Activated CD8-positive, alpha-beta T cell treated with anti-CD3 and anti-CD28 coated beads for 36 hours (primary cell): Measurements from ENCODE around the gene ACACB. TPM values are rescaled to one million over a fixed set of nuclear protein-coding genes. Genes with fewer than 3 reads are reported as not detected.
A peak's percentile ranks its signal among the peaks of the same experiment; 100 is the strongest.

ENCODE experiments used
- ATAC-seq: fragments of 200-7000 bp; cut with Tn5 transposase; one replicate; pipeline ENCODE4 v1.10.0; 2021; ENCODE audit warnings: mild to moderate bottlenecking, moderate library complexity
- CTCF ChIA-PET: fragments of 350-600 bp; sonication (Branson Sonifier 250); formaldehyde crosslinking; loops from one replicate; lab custom pipeline; 2021; ENCODE audit warnings: antibody characterized with exemption; lab: Charles Lee
- POLR2A ChIA-PET: fragments of 350-600 bp; sonication (Branson Sonifier 250); formaldehyde crosslinking; loops from one replicate; lab custom pipeline; 2021; ENCODE audit warnings: antibody characterized with exemption; lab: Charles Lee
- DNase-seq: peaks from one replicate; pipeline ENCODE4 v3.0.0-alpha.2; 2020
- H3K27ac Mint-ChIP-seq: one replicate; pipeline ENCODE4 v1.8.0; 2021; ENCODE audit warnings: mild to moderate bottlenecking, mixed read lengths
- H3K27me3 Mint-ChIP-seq: one replicate; pipeline ENCODE4 v1.8.0; 2021; ENCODE audit warnings: mixed read lengths
- H3K36me3 Mint-ChIP-seq: one replicate; pipeline ENCODE4 v1.8.0; 2021; ENCODE audit warnings: low read depth, mixed read lengths
- H3K4me1 Mint-ChIP-seq: one replicate; pipeline ENCODE4 v1.8.0; 2021; ENCODE audit warnings: low read depth, mixed read lengths
- H3K4me3 Mint-ChIP-seq: one replicate; pipeline ENCODE4 v1.8.0; 2021; ENCODE audit warnings: mild to moderate bottlenecking, moderate library complexity, mixed read lengths
- H3K9me3 Mint-ChIP-seq: one replicate; pipeline ENCODE4 v1.8.0; 2021; ENCODE audit warnings: mixed read lengths
- intact Hi-C: fragments of 100-400 bp; cut with micrococcal nuclease; formaldehyde crosslinking; loops from one replicate; pipeline ENCODE4 v1.10.0; 2022
- total RNA-seq, 2 experiments: library from RNA; stranded (reverse); gene quantifications; one replicate each; pipeline ENCODE4 v1.2.3, GENCODE V29; 2021
- TF ChIP-seq, protein P1 (sequence below): fragments of 200-600 bp; IDR thresholded peaks from one replicate; pipeline ENCODE4 v1.8.0; 2022; ENCODE audit warnings: antibody characterized with exemption, mild to moderate bottlenecking

Gene ACACB
- total RNA-seq, 2 experiments from 2014 or later = 8.7 to 11.2 TPM

DNA sequence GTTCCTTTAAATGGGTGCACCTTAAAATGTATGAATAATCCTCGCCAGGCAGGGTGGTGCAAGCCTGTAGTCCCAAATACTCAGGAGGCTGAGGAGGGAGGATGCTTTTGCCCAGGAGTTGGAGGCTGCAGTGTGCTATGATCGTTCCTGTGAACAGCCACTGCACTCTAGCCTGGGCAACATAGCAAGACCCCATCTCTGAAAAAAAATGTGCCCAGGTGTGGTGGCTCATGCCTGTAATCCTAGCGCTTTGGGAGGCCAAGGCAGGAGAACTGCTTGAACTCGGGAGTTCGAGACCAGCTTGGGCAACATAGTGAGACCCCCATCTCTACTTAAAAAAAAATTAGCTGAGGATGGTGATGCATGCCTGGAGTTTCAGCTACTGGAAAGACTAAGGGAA, 39.6 kb downstream of the ACACB start:
- POLR2A ChIA-PET = interaction anchor here (1.2 kb wide), 1 partner anchor 63 kb away, joined by 4 read pairs; no protein-coding TSS in a partner anchor
- CTCF ChIA-PET = interaction anchor here (1.3 to 2.9 kb wide), 2 partner anchors 21 to 44 kb away, joined by 4 to 11 read pairs; no protein-coding TSS in a partner anchor
- intact Hi-C loops = no loop called here

DNA sequence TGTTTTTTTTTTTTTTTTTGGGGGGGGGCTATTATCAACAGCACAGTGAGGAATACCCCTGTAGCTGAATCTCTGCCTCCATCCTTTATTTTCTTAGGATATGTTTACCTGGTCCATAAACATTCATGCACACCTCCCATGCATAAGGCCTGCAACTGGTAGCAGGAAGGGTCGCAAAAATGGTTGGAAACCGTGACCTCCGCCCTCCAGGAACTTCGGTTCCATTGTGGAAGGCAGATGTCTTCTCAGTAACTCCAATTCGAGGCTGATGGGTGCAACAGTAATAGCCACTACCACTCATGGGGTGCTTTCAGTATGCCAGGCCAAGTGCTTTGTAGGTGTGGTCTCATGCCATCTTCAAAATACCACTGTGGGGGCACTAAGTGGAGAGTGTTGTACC, 40.2 kb downstream of the ACACB start:
- Mint-ChIP-seq H3K9me3 (no peaks in the 10 kb centered on the region), H3K27me3 (no peaks in the 10 kb centered on the region), H3K27ac (no peak overlapping the region), H3K36me3 (no peaks in the 10 kb centered on the region), H3K4me3 (no peak overlapping the region), H3K4me1 (peaks cover 12% of the 10 kb centered on the region)
- ChIA-PET POLR2A (no interaction called here), CTCF (interaction anchor here (1.3 to 2.9 kb wide), 2 partner anchors 21 to 45 kb away, joined by 4 to 11 read pairs; no protein-coding TSS in a partner anchor)
- TF ChIP-seq, protein P1, sequence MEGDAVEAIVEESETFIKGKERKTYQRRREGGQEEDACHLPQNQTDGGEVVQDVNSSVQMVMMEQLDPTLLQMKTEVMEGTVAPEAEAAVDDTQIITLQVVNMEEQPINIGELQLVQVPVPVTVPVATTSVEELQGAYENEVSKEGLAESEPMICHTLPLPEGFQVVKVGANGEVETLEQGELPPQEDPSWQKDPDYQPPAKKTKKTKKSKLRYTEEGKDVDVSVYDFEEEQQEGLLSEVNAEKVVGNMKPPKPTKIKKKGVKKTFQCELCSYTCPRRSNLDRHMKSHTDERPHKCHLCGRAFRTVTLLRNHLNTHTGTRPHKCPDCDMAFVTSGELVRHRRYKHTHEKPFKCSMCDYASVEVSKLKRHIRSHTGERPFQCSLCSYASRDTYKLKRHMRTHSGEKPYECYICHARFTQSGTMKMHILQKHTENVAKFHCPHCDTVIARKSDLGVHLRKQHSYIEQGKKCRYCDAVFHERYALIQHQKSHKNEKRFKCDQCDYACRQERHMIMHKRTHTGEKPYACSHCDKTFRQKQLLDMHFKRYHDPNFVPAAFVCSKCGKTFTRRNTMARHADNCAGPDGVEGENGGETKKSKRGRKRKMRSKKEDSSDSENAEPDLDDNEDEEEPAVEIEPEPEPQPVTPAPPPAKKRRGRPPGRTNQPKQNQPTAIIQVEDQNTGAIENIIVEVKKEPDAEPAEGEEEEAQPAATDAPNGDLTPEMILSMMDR = no peak
- intact Hi-C loops = no loop called here
- no peak for ATAC-seq
- DNase-seq = no peak

More for the DNA sequence above, 39.6 kb downstream of the ACACB start:
- Mint-ChIP-seq H3K9me3 (no peaks in the 10 kb centered on the region), H3K27ac (no peak overlapping the region), H3K36me3 (no peaks in the 10 kb centered on the region), H3K4me3 (peak overlapping the region; percentile 84), H3K27me3 (no peaks in the 10 kb centered on the region), H3K4me1 (peaks cover 12% of the 10 kb centered on the region)
- TF ChIP-seq, protein P1 = no peak
- DNase-seq (no peak), ATAC-seq (no peak)

DNA sequence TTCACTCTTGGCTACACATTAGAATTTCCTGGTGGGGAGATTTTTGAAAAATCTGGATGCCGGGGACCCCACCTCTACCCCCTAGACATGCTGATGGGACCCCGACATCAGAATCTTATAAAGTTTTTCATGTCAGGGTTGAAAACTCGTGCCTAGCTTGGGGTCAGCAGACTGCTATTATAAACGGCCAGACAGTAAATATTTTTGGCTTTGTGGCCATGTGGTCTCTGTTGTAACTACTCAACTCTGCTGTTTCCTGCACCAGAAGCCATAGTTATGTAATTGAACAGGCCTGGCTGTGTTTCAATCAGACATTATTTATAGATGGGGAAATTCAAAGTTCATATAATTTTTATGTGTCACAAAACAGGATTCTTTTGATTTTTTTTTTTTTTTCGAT, 41.6 kb downstream of the ACACB start:
- Mint-ChIP-seq H3K9me3 (no peaks in the 10 kb centered on the region), H3K27me3 (no peaks in the 10 kb centered on the region), H3K4me3 (no peak overlapping the region), H3K27ac (no peak overlapping the region), H3K4me1 (peaks cover 12% of the 10 kb centered on the region), H3K36me3 (no peaks in the 10 kb centered on the region)
- ChIA-PET CTCF (no interaction called here), POLR2A (no interaction called here)
- TF ChIP-seq, protein P1 = no peak
- intact Hi-C loops = no loop called here
- no peak for DNase-seq
- no peak for ATAC-seq

DNA sequence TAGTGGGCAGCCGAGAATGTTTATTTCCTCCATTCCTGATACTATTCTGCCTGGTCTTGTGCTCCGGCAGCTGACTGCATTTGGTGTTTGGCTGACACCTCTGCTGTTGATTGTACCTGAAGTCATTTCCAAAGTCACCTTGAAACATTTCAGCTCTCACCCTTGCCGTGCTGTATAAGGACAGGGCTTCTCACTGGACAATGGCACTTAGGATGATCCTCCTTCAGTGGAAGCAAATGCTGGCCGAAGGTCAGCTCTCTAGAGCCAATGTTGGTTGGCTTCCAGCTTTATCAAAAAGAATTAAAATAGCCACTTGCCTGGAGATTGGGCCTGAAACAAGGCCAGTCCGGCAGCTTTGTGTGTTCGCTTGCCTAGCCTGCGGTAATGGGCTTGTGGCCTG, 44.0 kb downstream of the ACACB start:
- CTCF ChIA-PET = no interaction called here
- ATAC-seq (no peak), DNase-seq (no peak)
- POLR2A ChIA-PET = interaction anchor here (1.2 to 1.9 kb wide), 2 partner anchors 15 to 16 kb away, joined by 3 to 7 read pairs; no protein-coding TSS in a partner anchor
- Mint-ChIP-seq H3K4me3 (no peak overlapping the region), H3K27ac (no peak overlapping the region), H3K9me3 (no peaks in the 10 kb centered on the region), H3K27me3 (no peaks in the 10 kb centered on the region), H3K4me1 (peaks cover 4% of the 10 kb centered on the region), H3K36me3 (no peaks in the 10 kb centered on the region)
- TF ChIP-seq, protein P1 = no peak
- intact Hi-C loops = no loop called here

DNA sequence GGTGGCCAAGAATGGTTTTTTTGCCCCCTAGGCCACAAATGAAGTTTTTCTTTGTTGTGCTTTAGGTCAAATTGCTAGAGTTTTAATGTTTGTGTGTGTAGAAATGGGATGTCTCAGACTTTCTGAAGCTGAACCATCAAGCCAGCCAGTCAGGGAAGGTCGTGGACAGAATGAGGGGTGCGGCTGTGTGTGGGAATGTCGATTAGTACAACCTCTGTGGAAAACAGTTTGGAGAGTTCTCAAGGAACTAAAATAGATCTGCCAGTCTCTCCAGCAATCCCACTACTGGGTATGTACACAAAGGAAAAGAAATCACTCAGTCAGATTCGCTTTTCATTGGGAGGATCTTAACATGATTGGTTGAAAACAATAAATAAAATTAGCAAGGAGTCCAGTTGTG, 44.5 kb downstream of the ACACB start:
- no peak for ATAC-seq
- ChIA-PET CTCF (no interaction called here), POLR2A (interaction anchor here (1.2 to 1.9 kb wide), 2 partner anchors 15 to 16 kb away, joined by 3 to 7 read pairs; no protein-coding TSS in a partner anchor)

More for the DNA sequence above, 44.5 kb downstream of the ACACB start:
- DNase-seq = no peak
- no peaks in the 10 kb centered on the region for H3K27me3 Mint-ChIP-seq
- TF ChIP-seq, protein P1 = no peak
- H3K36me3 Mint-ChIP-seq = no peaks in the 10 kb centered on the region
- H3K4me3 Mint-ChIP-seq = no peak overlapping the region
- intact Hi-C loops = no loop called here
- H3K9me3 Mint-ChIP-seq = no peaks in the 10 kb centered on the region
- H3K4me1 Mint-ChIP-seq = no peaks in the 10 kb centered on the region
- no peak overlapping the region for H3K27ac Mint-ChIP-seq
